Memory B cell (primary cell): ENCODE data around the gene PLXDC1.

Experiments
- ATAC-seq: fragments of 150-1000 bp; cut with Tn5 transposase; 2 replicates; pipeline ENCODE4 v1.10.0; 2021; ENCODE audit warnings: low read depth, mild to moderate bottlenecking, moderate library complexity
- DNase-seq, 2 donors: peaks; one replicate each; pipeline ENCODE4 v3.0.0; 2022; ENCODE audit warnings: low spot score in 2 of 2
- H3K27ac Mint-ChIP-seq: one replicate; pipeline ENCODE4 v1.8.0; 2022; ENCODE audit warnings: mild to moderate bottlenecking, moderate library complexity, mixed read lengths
- H3K27me3 Mint-ChIP-seq: one replicate; pipeline ENCODE4 v1.8.0; 2022; ENCODE audit warnings: mixed read lengths
- H3K36me3 Mint-ChIP-seq: one replicate; pipeline ENCODE4 v1.8.0; 2022; ENCODE audit warnings: mild to moderate bottlenecking, mixed read lengths
- H3K4me1 Mint-ChIP-seq: one replicate; pipeline ENCODE4 v1.8.0; 2022; ENCODE audit warnings: mixed read lengths
- H3K4me3 Mint-ChIP-seq: one replicate; pipeline ENCODE4 v1.8.0; 2022; ENCODE audit warnings: mild to moderate bottlenecking, moderate library complexity, mixed read lengths
- H3K9me3 Mint-ChIP-seq: one replicate; pipeline ENCODE4 v1.8.0; 2022; ENCODE audit warnings: mixed read lengths

Gene PLXDC1

GRCh38 chr17:39015546-39015935 lies 135.9 kb downstream of the PLXDC1 start:
- Mint-ChIP-seq H3K27me3 (no peaks in the 10 kb centered on the region), H3K27ac (no peak overlapping the region), H3K4me3 (no peak overlapping the region), H3K9me3 (no peaks in the 10 kb centered on the region), H3K4me1 (peaks cover 10% of the 10 kb centered on the region), H3K36me3 (no peaks in the 10 kb centered on the region)
- no peak for DNase-seq
- ATAC-seq, result no peak

- H3K9me3 Mint-ChIP-seq, result no peaks in the 10 kb centered on the region
- peaks cover 10% of the 10 kb centered on the region for H3K4me1 Mint-ChIP-seq
- H3K36me3 Mint-ChIP-seq, result no peaks in the 10 kb centered on the region
- ATAC-seq (no peak), DNase-seq (no peak)
- H3K4me3 Mint-ChIP-seq, result no peak overlapping the region
- H3K27me3 Mint-ChIP-seq, result no peaks in the 10 kb centered on the region
- no peak overlapping the region for H3K27ac Mint-ChIP-seq
Observed at GRCh38 chr17:39014795-39015545, 136.5 kb downstream of the PLXDC1 start.

- Mint-ChIP-seq H3K27ac (no peak overlapping the region), H3K9me3 (no peaks in the 10 kb centered on the region), H3K4me3 (no peak overlapping the region)
Observed at GRCh38 chr17:39014044-39014794, 137.2 kb downstream of the PLXDC1 start.

More at GRCh38 chr17:39014044-39014794, 137.2 kb downstream of the PLXDC1 start:
- no peaks in the 10 kb centered on the region for H3K27me3 Mint-ChIP-seq
- H3K36me3 Mint-ChIP-seq, result no peaks in the 10 kb centered on the region
- peaks cover 10% of the 10 kb centered on the region for H3K4me1 Mint-ChIP-seq
- no peak for DNase-seq
- no peak for ATAC-seq
